Heart right ventricle (tissue), 16 donors: ENCODE data around the gene UBE2J2. TPM values are rescaled to one million over a fixed set of nuclear protein-coding genes. Genes with fewer than 3 reads are reported as not detected.

Experiments used
- ATAC-seq, 8 donors: fragments of 200-7000 bp; cut with Tn5 transposase; one replicate each; pipeline ENCODE4 v1.9.1; 2020; ENCODE audit warnings: mild to moderate bottlenecking in 8 of 8, moderate library complexity in 8 of 8, moderate number of reproducible peaks in 1 of 8
- DNase-seq, 2 donors: peaks; one replicate each; pipeline ENCODE4 v3.0.0-alpha.2; 2020
- H3K27ac ChIP-seq, 10 donors: fragments of 200-600 bp; sonication (generic) in 2 of 10; one replicate each; pipeline versions ENCODE4 v1.5.0 to v1.8.0; 2020 to 2022; ENCODE audit warnings: mild to moderate bottlenecking in 3 of 10
- H3K27me3 ChIP-seq, 7 donors: fragments of 200-600 bp; one replicate each; pipeline ENCODE4 v1.8.0; 2021 to 2022; ENCODE audit warnings: mild to moderate bottlenecking in 2 of 7
- H3K36me3 ChIP-seq, 9 donors: fragments of 200-600 bp; sonication (generic) in 1 of 9; one replicate each; pipeline versions ENCODE4 v1.5.0 to v1.8.0; 2020 to 2022; ENCODE audit warnings: mild to moderate bottlenecking in 2 of 9
- H3K4me1 ChIP-seq, 9 donors: fragments of 200-600 bp; sonication (generic) in 1 of 9; one replicate each; pipeline versions ENCODE4 v1.5.0 to v1.8.0; 2020 to 2022; ENCODE audit warnings: mild to moderate bottlenecking in 4 of 9
- H3K4me3 ChIP-seq, 10 donors: fragments of 200-600 bp; sonication (generic) in 2 of 10; one replicate each; pipeline versions ENCODE4 v1.5.0 to v1.8.0; 2020 to 2022; ENCODE audit warnings: mild to moderate bottlenecking in 7 of 10, moderate library complexity in 2 of 10
- H3K9me3 ChIP-seq, 11 donors: fragments of 200-600 bp in 10 of 11; sonication (generic) in 2 of 11; one replicate each; pipeline versions ENCODE4 v1.5.0 to v1.8.0; 2013 to 2022; ENCODE audit warnings: mild to moderate bottlenecking in 2 of 11, control low read depth in 1 of 11, moderate library complexity in 1 of 11
- CTCF ChIP-seq, 9 donors: fragments of 200-600 bp; sonication (generic) in 2 of 9; IDR thresholded peaks; one replicate each; pipeline versions ENCODE4 v1.5.0 to v1.8.0; 2021 to 2022; ENCODE audit warnings: antibody characterized with exemption in 9 of 9, mild to moderate bottlenecking in 5 of 9, moderate library complexity in 1 of 9
- WGBS, 2 donors: extraction: QIAGEN DNeasy Blood & Tissue Kit; methylation state at CpG; one replicate each; pipeline ENCODE4 v1.1.7; 2013; ENCODE audit warnings: inconsistent platforms in 1 of 2; 5-methylcytosine and 5-hydroxymethylcytosine counted together
- intact Hi-C, 10 donors: fragments of 100-400 bp; cut with DNase I; formaldehyde crosslinking; loops; one replicate each; pipeline versions ENCODE4 v1.11.1 to v1.14.2; 2022
- polyA plus RNA-seq, 2 donors: library from polyadenylated mRNA; stranded (reverse); fragments of 200-250 nt; gene quantifications; one replicate each; pipeline ENCODE4 v1.2.3, GENCODE V29; 2013
- total RNA-seq, 10 donors: library from RNA; stranded (reverse); fragmentation: NEBNext Ultra II Directional in 3 of 10; extraction: Animal tissue kit (Norgen Biotek cat#: 25700) in 3 of 10; gene quantifications; one replicate each; pipeline versions ENCODE4 v1.2.1 to v1.2.4, GENCODE V29; 2021 to 2023
- donor health status: Arrhythmogenic right ventricular cardiomyopathy.
- donor health status: ischemic (EF 13 %, LVEDD 7.1; RV severe dilation, severe dysfunction).
- donor health status: healthy with polysubstance abuse.
- donor health status: DM: no; HTN: yes; CAD: no.
- donor health status: DM: no; HTN: no; CAD: no.
- donor health status: ischemic (EF 25% LVEDD 6.9; RV normal size, moderate dysfunction).
- donor health status: ischemic (EF 25% LVEDD 5.7; RV mildly dilated, moderate dysfunction).
- donor health status: healthy.
- donor health status: DM: yes; HTN: yes; CAD: no.
- donor health status: Ischemic cardiomyopathy.
- donor health status: ischemic (EF 35%, LVEDD 5.7; RV mildly dilated, moderate dysfunction).
- donor health status: nonischemic (EF 11% LVEDD 7.7; RV severe dilation, severe dysfunction).
- donor health status: DM: yes; HTN: yes; CAD: no.
- donor health status: PGD.
- donor health status: ischemic (EF 29% LVEDD 5.4; RV normal size, mild dysfunction).
- donor health status: nonischemic (EF 23%, LVEDD 6.1; RV moderate dilation, normal function).

The UBE2J2 gene
- total and polyA plus RNA-seq, 12 donors: 23.5 to 44.1 (median 30.5) TPM

DNA sequence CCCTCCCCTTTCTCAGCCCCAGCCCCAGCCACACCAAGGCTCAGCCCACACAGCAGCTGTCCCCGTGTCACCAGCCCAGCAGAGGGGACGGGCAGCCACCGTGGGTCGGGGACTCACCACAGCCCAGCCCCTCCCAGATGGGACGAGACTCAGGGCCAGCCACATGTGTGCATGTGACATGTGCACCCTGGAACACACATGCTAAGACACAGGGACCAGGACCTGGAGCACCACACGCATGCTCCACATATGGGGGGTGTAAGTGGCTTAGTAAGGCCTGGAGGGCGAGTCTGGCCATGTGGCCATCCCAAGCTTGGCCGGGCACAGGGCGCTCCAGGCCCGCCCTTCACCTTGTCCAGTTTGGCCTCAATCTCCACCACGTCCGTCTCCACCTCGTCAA, 30.1 kb upstream of the UBE2J2 start:
- Histone ChIP-seq H3K4me1 (peaks cover 23 to 44% (median 37%) of the 10 kb centered on the region in 9 donors), H3K4me3 (no peak overlapping the region), H3K27ac (peak overlapping the region in 6 of 10 donors; percentile 73 to 100 (median 82)), H3K27me3 (no peaks in the 10 kb centered on the region), H3K9me3 (no peaks in the 10 kb centered on the region), H3K36me3 (peaks cover 0 to 18% (median 0%) of the 10 kb centered on the region in 9 donors)
- DNase-seq: no peak
- intact Hi-C loops: no loop called here
- no peak for ATAC-seq
- 78 to 91% methylated on average over 13 of the region's 13 CpGs for WGBS, 2 donors
- no peak for TF ChIP-seq CTCF (IDR thresholded peaks at IDR 0.05)

DNA sequence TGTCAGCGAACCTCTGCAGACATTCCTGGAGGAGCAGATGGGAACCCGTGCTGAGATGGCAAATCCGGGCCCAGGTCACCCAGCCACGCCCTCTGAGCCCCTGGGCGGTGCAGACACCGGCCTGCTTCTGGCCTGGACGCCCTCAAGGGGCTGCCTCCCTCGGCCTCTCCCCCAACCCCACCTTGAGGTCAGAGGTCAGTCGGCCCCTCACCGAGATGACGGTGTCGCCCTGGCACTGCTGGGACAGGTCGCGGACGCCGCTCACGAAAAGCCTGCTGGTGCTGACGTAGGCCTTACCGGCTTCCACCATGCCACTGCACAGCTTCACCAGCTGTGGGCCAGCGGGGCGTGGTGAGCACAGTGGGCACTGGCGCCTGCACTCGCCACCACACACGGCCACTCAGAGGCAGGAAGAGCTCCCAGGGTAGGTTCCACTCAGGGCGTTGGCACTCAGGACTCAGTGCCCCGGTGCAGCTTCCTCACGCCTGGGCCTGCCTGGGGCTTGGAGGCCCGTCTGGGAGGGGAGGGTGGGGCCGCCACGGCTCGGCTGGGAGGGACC, 29.4 kb upstream of the UBE2J2 start:
- ATAC-seq (no peak), DNase-seq (no peak)
- Histone ChIP-seq H3K4me3 (no peak overlapping the region), H3K4me1 (peaks cover 23 to 45% (median 36%) of the 10 kb centered on the region in 9 donors), H3K27ac (no peak overlapping the region), H3K9me3 (no peaks in the 10 kb centered on the region), H3K27me3 (no peaks in the 10 kb centered on the region), H3K36me3 (peaks cover 0 to 22% (median 0%) of the 10 kb centered on the region in 9 donors)
- 83 to 90% methylated on average over 31 of the region's 31 CpGs for WGBS, 2 donors
- TF ChIP-seq CTCF (IDR thresholded peaks at IDR 0.05): no peak
- intact Hi-C loops: no loop called here

DNA sequence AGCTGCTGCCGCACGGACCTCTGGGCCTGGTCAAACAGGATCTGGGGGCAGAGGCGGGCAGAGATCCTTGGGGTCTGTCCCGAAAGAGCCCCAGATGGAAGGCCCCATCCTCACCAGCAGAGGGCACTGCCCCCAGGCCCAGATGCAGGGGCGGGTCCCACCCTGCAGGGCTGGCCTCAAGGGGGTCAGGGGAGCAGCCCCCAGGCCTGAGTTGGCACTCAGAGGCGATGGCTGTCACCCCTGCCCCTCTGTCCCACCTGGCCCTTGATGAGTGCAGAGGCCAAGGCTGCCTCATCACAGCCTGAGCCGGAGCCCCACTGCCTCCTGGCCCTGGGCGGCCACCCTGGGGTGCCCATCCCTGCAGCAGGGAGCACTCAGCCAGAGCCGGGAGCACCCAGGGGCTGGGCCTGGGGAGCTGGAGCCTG, 28.4 kb upstream of the UBE2J2 start:
- Histone ChIP-seq H3K36me3 (peaks cover 0 to 27% (median 0%) of the 10 kb centered on the region in 9 donors), H3K4me3 (no peak overlapping the region), H3K4me1 (peaks cover 23 to 42% (median 34%) of the 10 kb centered on the region in 9 donors), H3K27ac (no peak overlapping the region), H3K27me3 (no peaks in the 10 kb centered on the region), H3K9me3 (no peaks in the 10 kb centered on the region)
- ATAC-seq (no peak), DNase-seq (no peak)
- 92 to 95% methylated on average over 9 of the region's 9 CpGs for WGBS, 2 donors
- peak in 8 of 9 donors; percentile 21 to 51 (median 38) for TF ChIP-seq CTCF (IDR thresholded peaks at IDR 0.05)
- intact Hi-C loops: no loop called here

- no peak for DNase-seq
- no peak for TF ChIP-seq CTCF (IDR thresholded peaks at IDR 0.05)
- Histone ChIP-seq H3K36me3 (peaks cover 0 to 43% (median 13%) of the 10 kb centered on the region in 9 donors), H3K27me3 (no peaks in the 10 kb centered on the region), H3K4me3 (no peak overlapping the region), H3K4me1 (peaks cover 11 to 25% (median 17%) of the 10 kb centered on the region in 9 donors), H3K27ac (no peak overlapping the region), H3K9me3 (no peaks in the 10 kb centered on the region)
- ATAC-seq: no peak
- 88 to 90% methylated on average over 12 of the region's 12 CpGs for WGBS, 2 donors
- intact Hi-C loops: no loop called here
Measured at GRCh38 chr1:1300352-1300739, 26.7 kb upstream of the UBE2J2 start.
